Loucy (cell line): Measurements from ENCODE around the gene SNORC.

Experiments
- H2AFZ ChIP-seq: fragments of 200-600 bp; sonication (generic); 2 replicates; pipeline ENCODE4 v1.6.0; 2016; ENCODE audit warnings: antibody characterized with exemption, mild to moderate bottlenecking, low read length, moderate library complexity
- H3F3A ChIP-seq: fragments of 200-600 bp; 2 replicates; pipeline ENCODE4 v1.6.0; 2016; ENCODE audit warnings: antibody characterized with exemption, low read depth, mild to moderate bottlenecking
- H3K27me3 ChIP-seq: fragments of 200-600 bp; sonication (generic); 2 replicates; pipeline ENCODE4 v1.6.1; 2014; ENCODE audit warnings: low read length, mild to moderate bottlenecking; ENCODE audit not compliant: insufficient read depth, poor library complexity, severe bottlenecking
- H3K36me3 ChIP-seq: fragments of 200-600 bp; sonication (generic); 2 replicates; pipeline ENCODE4 v1.6.1; 2016; ENCODE audit warnings: low read length; ENCODE audit not compliant: insufficient read depth
- H3K4me1 ChIP-seq: fragments of 200-600 bp; sonication (generic); 2 replicates; pipeline ENCODE4 v1.5.1; 2014; ENCODE audit warnings: low read length, mild to moderate bottlenecking; ENCODE audit not compliant: insufficient read depth, poor library complexity, severe bottlenecking
- H3K4me2 ChIP-seq: fragments of 200-600 bp; sonication (generic); 2 replicates; pipeline ENCODE4 v1.6.0; 2014; ENCODE audit warnings: antibody characterized with exemption, low read length, low read depth, mild to moderate bottlenecking; ENCODE audit not compliant: poor library complexity, severe bottlenecking
- H3K4me3 ChIP-seq: fragments of 200-600 bp; sonication (generic); 2 replicates; pipeline ENCODE4 v1.5.1; 2014; ENCODE audit warnings: low read length, mild to moderate bottlenecking, mixed read lengths; ENCODE audit not compliant: poor library complexity, severe bottlenecking
- H3K79me2 ChIP-seq: fragments of 200-600 bp; sonication (generic); 2 replicates; pipeline ENCODE4 v1.6.1; 2014; ENCODE audit warnings: low read length; ENCODE audit not compliant: insufficient read depth
- H3K9ac ChIP-seq: fragments of 200-600 bp; sonication (generic); 2 replicates; pipeline ENCODE4 v1.6.0; 2014; ENCODE audit warnings: mild to moderate bottlenecking, low read depth, low read length, moderate library complexity; ENCODE audit not compliant: poor library complexity, severe bottlenecking
- H3K9me2 ChIP-seq: fragments of 200-600 bp; sonication (generic); replicated peaks from 2 replicates; pipeline ENCODE4 v1.6.1; 2016; ENCODE audit warnings: low read depth, low read length, mixed read lengths
- H3K9me3 ChIP-seq: fragments of 200-600 bp; sonication (generic); 2 replicates; pipeline ENCODE4 v1.6.1; 2014; ENCODE audit warnings: mild to moderate bottlenecking, antibody characterized with exemption, low read length, low read depth; ENCODE audit not compliant: insufficient read depth
- H4K20me1 ChIP-seq: fragments of 200-600 bp; sonication (generic); 2 replicates; pipeline ENCODE4 v1.6.0; 2014; ENCODE audit warnings: antibody characterized with exemption, low read length, mild to moderate bottlenecking; ENCODE audit not compliant: insufficient read depth, poor library complexity, severe bottlenecking
- EZH2phosphoT487 ChIP-seq: fragments of 200-600 bp; IDR thresholded peaks from 2 replicates; pipeline ENCODE4 v1.6.1; 2018; ENCODE audit warnings: antibody characterized with exemption, mild to moderate bottlenecking, moderate library complexity, borderline replicate concordance
- TF ChIP-seq, protein P1 (sequence below): fragments of 200-600 bp; sonication (generic); conservative IDR thresholded peaks from 2 replicates; pipeline ENCODE4 v1.5.1; 2014; ENCODE audit warnings: mild to moderate bottlenecking, antibody characterized with exemption, low read length

The SNORC gene

DNA sequence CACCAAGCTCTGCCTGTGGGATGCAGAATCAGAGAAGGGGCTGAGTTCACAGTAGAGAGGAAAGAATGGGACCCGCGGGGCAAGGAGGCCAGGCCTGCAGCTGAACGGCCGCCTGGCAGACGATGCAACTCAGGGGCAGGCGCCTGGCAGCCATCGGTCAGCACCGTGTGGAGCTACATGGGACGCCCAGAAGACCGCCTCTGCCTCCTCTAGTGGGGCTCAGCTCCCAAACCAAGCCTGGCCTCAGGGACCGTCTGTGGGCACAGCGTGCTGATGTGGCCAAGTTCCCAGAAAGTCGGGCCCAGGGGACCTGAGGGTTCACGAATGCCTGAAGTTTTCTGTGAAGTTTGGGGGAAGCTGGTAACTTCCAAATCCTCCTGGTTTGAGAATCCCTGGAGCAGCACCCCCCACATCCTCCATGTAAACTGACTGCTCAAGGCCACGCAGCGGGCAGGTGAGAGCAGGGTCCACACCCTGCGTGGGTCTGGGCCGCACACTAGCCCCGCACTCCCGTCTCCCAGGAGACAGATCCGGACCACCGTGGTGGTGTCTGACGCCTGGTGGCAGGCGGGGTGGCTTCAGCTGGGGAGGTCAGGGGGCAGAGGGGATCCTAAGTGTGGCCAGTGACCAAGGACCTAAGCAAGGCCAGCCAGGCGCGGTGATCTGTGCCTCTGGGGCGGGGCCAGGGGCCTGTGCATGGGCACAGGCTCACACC lies 14.6 kb downstream of the SNORC start:
- Histone ChIP-seq H3K9me2 (no peaks in the 10 kb centered on the region), H3K4me2 (no peak overlapping the region), H3F3A (no peaks in the 10 kb centered on the region), H3K4me1 (no peaks in the 10 kb centered on the region), H3K9me3 (no peaks in the 10 kb centered on the region), H2AFZ (no peak overlapping the region), H3K27me3 (no peaks in the 10 kb centered on the region), H4K20me1 (no peaks in the 10 kb centered on the region), H3K9ac (no peak overlapping the region), H3K79me2 (no peaks in the 10 kb centered on the region), H3K36me3 (no peaks in the 10 kb centered on the region), H3K4me3 (no peak overlapping the region)
- TF ChIP-seq, protein P1, sequence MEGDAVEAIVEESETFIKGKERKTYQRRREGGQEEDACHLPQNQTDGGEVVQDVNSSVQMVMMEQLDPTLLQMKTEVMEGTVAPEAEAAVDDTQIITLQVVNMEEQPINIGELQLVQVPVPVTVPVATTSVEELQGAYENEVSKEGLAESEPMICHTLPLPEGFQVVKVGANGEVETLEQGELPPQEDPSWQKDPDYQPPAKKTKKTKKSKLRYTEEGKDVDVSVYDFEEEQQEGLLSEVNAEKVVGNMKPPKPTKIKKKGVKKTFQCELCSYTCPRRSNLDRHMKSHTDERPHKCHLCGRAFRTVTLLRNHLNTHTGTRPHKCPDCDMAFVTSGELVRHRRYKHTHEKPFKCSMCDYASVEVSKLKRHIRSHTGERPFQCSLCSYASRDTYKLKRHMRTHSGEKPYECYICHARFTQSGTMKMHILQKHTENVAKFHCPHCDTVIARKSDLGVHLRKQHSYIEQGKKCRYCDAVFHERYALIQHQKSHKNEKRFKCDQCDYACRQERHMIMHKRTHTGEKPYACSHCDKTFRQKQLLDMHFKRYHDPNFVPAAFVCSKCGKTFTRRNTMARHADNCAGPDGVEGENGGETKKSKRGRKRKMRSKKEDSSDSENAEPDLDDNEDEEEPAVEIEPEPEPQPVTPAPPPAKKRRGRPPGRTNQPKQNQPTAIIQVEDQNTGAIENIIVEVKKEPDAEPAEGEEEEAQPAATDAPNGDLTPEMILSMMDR, result no peak
- TF ChIP-seq EZH2phosphoT487, result no peak

DNA sequence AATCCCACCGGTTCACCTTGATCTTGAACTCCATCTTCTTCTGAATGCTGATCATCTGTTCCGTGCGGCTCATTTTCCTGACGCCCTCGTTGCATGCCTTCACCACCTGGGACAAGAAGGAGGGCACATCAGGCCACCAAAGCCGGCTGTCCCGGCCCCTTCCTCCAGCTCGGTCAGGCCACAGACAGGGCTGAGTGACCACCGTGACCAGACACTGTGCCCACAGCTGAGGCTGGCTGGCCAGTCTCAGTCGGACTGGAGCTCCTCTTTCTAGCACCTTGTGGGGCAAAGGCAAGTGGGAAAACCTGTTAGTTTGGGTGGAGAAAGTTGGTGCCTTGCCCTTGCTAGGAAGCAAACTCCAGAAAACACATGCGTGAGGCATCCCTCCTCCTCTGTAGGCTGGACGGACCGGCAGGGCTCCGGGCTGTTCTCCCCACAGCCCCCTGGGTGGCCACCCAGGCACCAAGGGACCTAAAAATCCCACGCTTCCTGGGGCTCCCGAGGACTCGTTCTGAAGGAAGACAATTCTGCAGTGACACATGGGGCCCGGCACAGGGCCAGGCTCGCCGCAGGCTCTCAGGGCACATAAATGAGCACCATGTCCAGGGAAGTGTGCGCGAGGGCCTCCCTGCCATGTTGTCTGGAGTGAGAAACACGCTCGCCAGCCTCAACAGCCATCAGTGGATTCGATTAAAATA lies 15.3 kb downstream of the SNORC start:
- Histone ChIP-seq H3K27me3 (no peaks in the 10 kb centered on the region), H3K9ac (no peak overlapping the region), H2AFZ (no peak overlapping the region), H3K4me1 (no peaks in the 10 kb centered on the region), H4K20me1 (no peaks in the 10 kb centered on the region), H3F3A (no peaks in the 10 kb centered on the region), H3K9me2 (no peaks in the 10 kb centered on the region), H3K36me3 (no peaks in the 10 kb centered on the region), H3K4me2 (no peak overlapping the region), H3K79me2 (no peaks in the 10 kb centered on the region), H3K4me3 (no peak overlapping the region), H3K9me3 (no peaks in the 10 kb centered on the region)
- TF ChIP-seq, protein P1, result no peak
- TF ChIP-seq EZH2phosphoT487, result no peak

DNA sequence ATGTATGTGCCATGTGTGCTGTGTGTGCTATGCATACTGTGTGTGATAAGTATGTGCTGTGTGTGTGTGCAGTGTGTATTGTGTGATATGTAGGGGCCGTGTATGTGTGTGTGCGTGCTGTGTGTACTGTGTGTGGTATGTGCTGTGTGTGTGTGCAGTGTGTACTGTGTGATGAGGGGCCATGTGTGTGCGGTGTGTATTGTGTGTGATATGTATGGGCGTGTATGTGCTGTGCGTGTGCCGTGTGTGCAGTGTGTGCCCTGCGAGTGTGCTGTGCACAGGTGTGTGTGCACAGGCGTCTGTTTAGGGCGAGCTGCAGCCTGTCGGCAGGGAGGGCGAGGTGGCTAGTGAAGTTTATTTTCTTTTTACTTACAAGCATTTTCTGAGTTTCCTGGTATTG lies 16.1 kb downstream of the SNORC start:
- H3K9ac ChIP-seq, result no peak overlapping the region
- no peaks in the 10 kb centered on the region for H3K27me3 ChIP-seq
- TF ChIP-seq, protein P1, result no peak
- no peak for TF ChIP-seq EZH2phosphoT487
- no peaks in the 10 kb centered on the region for H3K36me3 ChIP-seq
- no peak overlapping the region for H3K4me3 ChIP-seq
- H4K20me1 ChIP-seq, result no peaks in the 10 kb centered on the region
- H3K9me3 ChIP-seq, result no peaks in the 10 kb centered on the region
- no peaks in the 10 kb centered on the region for H3F3A ChIP-seq
- H2AFZ ChIP-seq, result no peak overlapping the region
- no peaks in the 10 kb centered on the region for H3K9me2 ChIP-seq
- peaks cover 4% of the 10 kb centered on the region for H3K4me1 ChIP-seq
- H3K79me2 ChIP-seq, result no peaks in the 10 kb centered on the region
- no peak overlapping the region for H3K4me2 ChIP-seq
